Nephron progenitor cell (in vitro differentiated cells): ENCODE data around the gene MEDAG.

Source experiments
- DNase-seq: peaks from one replicate; pipeline ENCODE4 v3.0.0; 2021
- H3K27ac Mint-ChIP-seq: 2 replicates; pipeline ENCODE4 v1.8.0; 2021; ENCODE audit warnings: mild to moderate bottlenecking, moderate library complexity, mixed read lengths
- H3K27me3 Mint-ChIP-seq: 2 replicates; pipeline ENCODE4 v1.8.0; 2021; ENCODE audit warnings: mild to moderate bottlenecking, low read depth, mixed read lengths; ENCODE audit not compliant: poor library complexity
- H3K36me3 Mint-ChIP-seq: 2 replicates; pipeline ENCODE4 v1.8.0; 2021; ENCODE audit warnings: low read depth, mixed read lengths
- H3K4me1 Mint-ChIP-seq: 2 replicates; pipeline ENCODE4 v1.8.0; 2021; ENCODE audit warnings: mixed read lengths
- H3K4me3 Mint-ChIP-seq: 2 replicates; pipeline ENCODE4 v1.8.0; 2021; ENCODE audit warnings: mild to moderate bottlenecking, moderate library complexity, mixed read lengths
- H3K9me3 Mint-ChIP-seq: 2 replicates; pipeline ENCODE4 v1.8.0; 2021; ENCODE audit warnings: mild to moderate bottlenecking, moderate library complexity, mixed read lengths
- TF ChIP-seq, protein P1 (sequence below): fragments of 200-600 bp; sonication (generic); IDR thresholded peaks from 2 replicates; pipeline ENCODE4 v1.5.0; 2021; ENCODE audit warnings: antibody characterized with exemption

Gene MEDAG

DNA sequence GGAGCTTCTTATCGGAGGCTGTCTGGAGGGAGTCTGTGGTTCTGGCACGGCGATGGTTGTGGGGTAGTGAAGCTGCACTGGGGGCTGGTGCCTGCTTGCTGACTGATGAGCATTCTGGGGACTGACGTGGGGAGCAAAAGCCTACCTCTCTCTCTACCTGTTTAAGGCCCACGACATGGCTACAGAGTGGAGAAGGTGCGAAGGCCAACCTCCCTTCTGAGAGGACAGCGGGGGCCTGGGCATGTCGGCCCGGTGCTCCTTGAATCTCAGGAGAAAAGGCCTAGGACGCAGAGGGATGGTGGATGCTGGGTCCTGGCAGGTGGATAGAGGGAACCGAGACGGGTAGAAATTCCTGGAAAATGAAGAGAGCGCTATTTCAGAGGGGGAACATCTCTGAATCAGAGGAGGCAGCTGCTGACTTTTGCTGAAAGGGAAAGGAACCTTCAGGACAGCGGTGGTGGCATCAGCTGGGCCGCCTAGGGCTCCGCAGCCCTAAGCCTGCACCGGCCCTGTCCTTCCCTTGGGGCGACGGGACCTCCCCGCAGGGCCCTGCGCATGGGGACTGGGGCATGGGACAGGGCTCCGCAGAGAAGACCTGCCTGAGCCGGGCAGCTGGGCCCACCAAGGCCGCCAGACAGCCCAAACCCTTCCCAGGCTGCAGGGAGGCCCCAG is 35.0 kb upstream of the MEDAG start:
- no peak for DNase-seq
- TF ChIP-seq, protein P1, sequence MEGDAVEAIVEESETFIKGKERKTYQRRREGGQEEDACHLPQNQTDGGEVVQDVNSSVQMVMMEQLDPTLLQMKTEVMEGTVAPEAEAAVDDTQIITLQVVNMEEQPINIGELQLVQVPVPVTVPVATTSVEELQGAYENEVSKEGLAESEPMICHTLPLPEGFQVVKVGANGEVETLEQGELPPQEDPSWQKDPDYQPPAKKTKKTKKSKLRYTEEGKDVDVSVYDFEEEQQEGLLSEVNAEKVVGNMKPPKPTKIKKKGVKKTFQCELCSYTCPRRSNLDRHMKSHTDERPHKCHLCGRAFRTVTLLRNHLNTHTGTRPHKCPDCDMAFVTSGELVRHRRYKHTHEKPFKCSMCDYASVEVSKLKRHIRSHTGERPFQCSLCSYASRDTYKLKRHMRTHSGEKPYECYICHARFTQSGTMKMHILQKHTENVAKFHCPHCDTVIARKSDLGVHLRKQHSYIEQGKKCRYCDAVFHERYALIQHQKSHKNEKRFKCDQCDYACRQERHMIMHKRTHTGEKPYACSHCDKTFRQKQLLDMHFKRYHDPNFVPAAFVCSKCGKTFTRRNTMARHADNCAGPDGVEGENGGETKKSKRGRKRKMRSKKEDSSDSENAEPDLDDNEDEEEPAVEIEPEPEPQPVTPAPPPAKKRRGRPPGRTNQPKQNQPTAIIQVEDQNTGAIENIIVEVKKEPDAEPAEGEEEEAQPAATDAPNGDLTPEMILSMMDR: no peak
- Mint-ChIP-seq H3K4me1 (peaks cover 75% of the 10 kb centered on the region), H3K27me3 (peaks cover 11% of the 10 kb centered on the region), H3K9me3 (no peaks in the 10 kb centered on the region), H3K4me3 (no peak overlapping the region), H3K27ac (peak overlapping the region; percentile 32), H3K36me3 (no peaks in the 10 kb centered on the region)

DNA sequence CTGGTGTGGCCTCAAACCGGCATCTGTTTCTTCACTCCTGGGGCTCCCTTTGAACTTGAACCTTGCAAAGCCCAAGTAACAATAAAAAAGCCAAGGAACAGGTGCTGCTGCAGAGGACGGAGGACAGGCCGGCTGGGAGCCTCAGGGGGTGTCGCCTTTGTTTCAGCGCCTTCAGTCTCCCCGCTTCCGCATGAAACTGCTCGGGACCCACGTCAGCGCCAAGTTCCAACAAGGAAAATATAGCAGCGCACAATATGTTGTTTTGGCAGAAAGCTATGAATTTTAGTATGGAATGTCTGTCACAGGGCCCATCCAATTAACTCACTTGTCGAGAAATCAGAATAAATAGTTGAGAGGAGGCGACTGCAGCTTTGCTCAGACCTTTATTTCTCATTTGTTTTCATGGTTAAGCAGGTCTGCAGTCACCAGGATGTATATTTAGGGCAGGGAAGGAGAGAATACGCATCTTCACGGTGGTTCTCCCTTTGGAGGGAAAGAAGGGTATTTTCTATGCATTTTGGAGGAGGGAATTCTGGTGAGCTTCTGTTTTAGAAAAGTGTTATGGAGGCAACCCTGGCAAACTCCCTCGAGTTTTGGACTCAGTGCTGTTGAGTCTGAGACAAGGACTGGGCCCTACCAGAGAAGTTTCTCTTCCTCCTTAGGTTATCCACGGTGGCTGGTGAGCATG is 34.3 kb upstream of the MEDAG start:
- H3K4me1 Mint-ChIP-seq: peaks cover 68% of the 10 kb centered on the region
- H3K27me3 Mint-ChIP-seq: peaks cover 11% of the 10 kb centered on the region
- DNase-seq: no peak
- H3K27ac Mint-ChIP-seq: no peak overlapping the region
- no peaks in the 10 kb centered on the region for H3K9me3 Mint-ChIP-seq
- TF ChIP-seq, protein P1: no peak
- no peak overlapping the region for H3K4me3 Mint-ChIP-seq
- no peaks in the 10 kb centered on the region for H3K36me3 Mint-ChIP-seq

DNA sequence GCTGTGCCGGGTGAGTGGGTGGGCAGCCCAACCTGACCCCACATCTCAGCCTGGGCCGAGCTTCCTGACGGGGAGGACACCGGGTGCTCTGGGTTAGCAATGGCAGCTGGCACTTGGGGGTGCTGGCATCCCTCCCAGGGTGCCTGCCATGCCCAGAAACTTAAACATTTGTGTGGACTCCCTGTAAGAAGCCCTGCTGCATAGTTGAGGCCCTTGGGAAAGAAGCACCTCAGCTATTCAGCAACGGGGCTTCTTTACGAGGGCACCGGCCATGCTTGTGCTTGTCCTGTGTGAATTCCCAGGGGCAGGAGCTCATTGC is 33.8 kb upstream of the MEDAG start:
- Mint-ChIP-seq H3K27ac (peak overlapping the region; percentile 16), H3K4me3 (no peak overlapping the region), H3K4me1 (peaks cover 66% of the 10 kb centered on the region), H3K27me3 (peaks cover 11% of the 10 kb centered on the region), H3K9me3 (no peaks in the 10 kb centered on the region), H3K36me3 (no peaks in the 10 kb centered on the region)
- TF ChIP-seq, protein P1: no peak
- no peak for DNase-seq

DNA sequence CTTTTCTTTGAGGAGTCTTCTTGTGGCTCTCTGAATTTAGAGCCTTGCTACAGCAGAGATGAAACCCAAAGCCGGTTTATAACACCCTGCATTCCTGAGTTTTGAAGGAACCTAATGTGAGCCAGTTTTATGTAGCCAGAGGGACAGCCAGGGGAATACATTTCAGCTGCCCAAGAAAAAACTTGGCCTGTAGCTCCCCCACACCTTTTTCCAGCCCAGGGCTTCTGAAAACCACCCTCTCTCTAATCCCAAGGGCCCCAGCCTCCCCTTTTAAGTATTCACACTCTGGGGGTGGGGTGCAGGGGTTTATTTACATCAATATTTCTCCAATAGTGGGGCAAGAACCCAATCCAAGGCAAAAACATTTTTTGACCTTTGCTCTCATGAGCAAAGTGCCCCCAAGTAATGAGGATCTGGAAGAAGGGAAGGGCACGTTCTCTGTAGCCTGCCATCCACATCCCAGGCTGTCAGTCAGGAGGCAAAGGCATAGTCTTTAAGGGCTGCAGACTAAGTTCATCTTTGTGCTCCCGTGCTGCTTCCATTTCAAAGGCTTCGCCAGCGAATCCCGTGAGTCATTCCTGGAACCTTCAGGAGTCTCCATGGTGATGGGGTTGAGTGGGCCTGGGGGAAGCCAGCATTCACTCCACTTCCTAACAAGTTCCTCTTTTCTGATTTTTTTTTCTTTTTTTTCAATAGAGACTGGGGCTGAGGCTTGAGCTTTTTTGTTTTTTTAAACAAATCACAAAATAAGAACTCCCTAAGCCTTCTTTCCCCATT is 33.2 kb upstream of the MEDAG start:
- Mint-ChIP-seq H3K27me3 (peaks cover 11% of the 10 kb centered on the region), H3K9me3 (no peaks in the 10 kb centered on the region), H3K27ac (peak overlapping the region; percentile 95), H3K4me3 (no peak overlapping the region), H3K36me3 (no peaks in the 10 kb centered on the region), H3K4me1 (peaks cover 72% of the 10 kb centered on the region)
- TF ChIP-seq, protein P1: no peak
- DNase-seq: no peak

DNA sequence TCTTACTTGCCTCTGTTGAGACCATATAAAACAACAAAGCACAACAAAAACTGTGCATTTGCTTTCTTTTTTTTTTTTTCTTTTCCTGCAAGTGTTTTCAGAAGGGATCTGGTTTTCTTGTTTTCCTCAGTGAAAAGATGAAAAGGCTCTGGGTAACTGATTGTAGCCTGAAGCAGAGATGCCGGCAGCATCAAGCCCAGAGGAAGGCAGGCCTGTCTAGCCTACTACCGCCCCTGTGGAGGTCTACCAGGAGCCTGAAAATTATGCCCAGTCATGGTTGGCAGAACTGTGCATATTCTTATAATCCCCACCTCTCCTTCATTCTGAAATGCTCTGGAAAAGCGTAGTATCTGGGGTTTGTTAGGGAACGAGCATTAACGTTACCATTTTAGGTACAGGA is 32.6 kb upstream of the MEDAG start:
- H3K4me1 Mint-ChIP-seq: peaks cover 73% of the 10 kb centered on the region
- H3K36me3 Mint-ChIP-seq: no peaks in the 10 kb centered on the region
- H3K9me3 Mint-ChIP-seq: no peaks in the 10 kb centered on the region
- H3K27me3 Mint-ChIP-seq: peaks cover 11% of the 10 kb centered on the region
- H3K27ac Mint-ChIP-seq: peak overlapping the region; percentile 95
- no peak overlapping the region for H3K4me3 Mint-ChIP-seq
- no peak for DNase-seq
- TF ChIP-seq, protein P1: no peak
